ENCODE results near the gene NOS1AP.

Gene NOS1AP

GRCh38 chr1:162091681-162092524 lies 22.4 kb downstream of the NOS1AP start:
- DNase-seq, result no peak

GRCh38 chr1:162093095-162093494 lies 23.6 kb downstream of the NOS1AP start:
- DNase-seq, result no peak

GRCh38 chr1:162094271-162094670 lies 24.8 kb downstream of the NOS1AP start:
- DNase-seq, result no peak

GRCh38 chr1:162094723-162095122 lies 25.2 kb downstream of the NOS1AP start:
- no peak for DNase-seq

GRCh38 chr1:162107911-162108310 lies 38.4 kb downstream of the NOS1AP start:
- DNase-seq, result no peak

GRCh38 chr1:162108426-162108825 lies 38.9 kb downstream of the NOS1AP start:
- no peak for DNase-seq

GRCh38 chr1:162110910-162111309 lies 41.4 kb downstream of the NOS1AP start:
- no peak for DNase-seq

- DNase-seq, result no peak
Observed at GRCh38 chr1:162111572-162111971, 42.1 kb downstream of the NOS1AP start.

- no peak for DNase-seq
Observed at GRCh38 chr1:162113419-162113818, 43.9 kb downstream of the NOS1AP start.

- no peak for DNase-seq
Observed at GRCh38 chr1:162117039-162117774, 47.7 kb downstream of the NOS1AP start.

- no peak for DNase-seq
Observed at GRCh38 chr1:162118063-162118462, 48.6 kb downstream of the NOS1AP start.

- DNase-seq, result no peak
Observed at GRCh38 chr1:162128693-162129356, 59.3 kb downstream of the NOS1AP start.

- no peak for DNase-seq
Observed at GRCh38 chr1:162130308-162130707, 60.8 kb downstream of the NOS1AP start.

- DNase-seq, result no peak
Observed at GRCh38 chr1:162131400-162132321, 62.2 kb downstream of the NOS1AP start.

GRCh38 chr1:162133566-162133965 lies 64.1 kb downstream of the NOS1AP start:
- no peak for DNase-seq

GRCh38 chr1:162134646-162135045 lies 65.2 kb downstream of the NOS1AP start:
- no peak for DNase-seq

GRCh38 chr1:162135271-162135775 lies 65.8 kb downstream of the NOS1AP start:
- DNase-seq, result no peak

- DNase-seq, result no peak
Observed at GRCh38 chr1:162136760-162137159, 67.3 kb downstream of the NOS1AP start.

GRCh38 chr1:162137179-162137960 lies 67.9 kb downstream of the NOS1AP start:
- no peak for DNase-seq

GRCh38 chr1:162138112-162138511 lies 68.6 kb downstream of the NOS1AP start:
- no peak for DNase-seq

GRCh38 chr1:162138599-162139181 lies 69.2 kb downstream of the NOS1AP start:
- DNase-seq, result no peak

Data from NCI-H1048 (cell line).